GM12875 (cell line): ENCODE data around the gene UBE2D2.

Source experiments
- H3K4me3 ChIP-seq: one replicate; pipeline ENCODE4 v1.5.1; 2011; ENCODE audit warnings: low read depth, low read length, control low read depth
- CTCF ChIP-seq: IDR thresholded peaks from 2 replicates; pipeline ENCODE4 v1.5.1; 2011; ENCODE audit warnings: low read depth, mild to moderate bottlenecking, control low read depth, inconsistent platforms, low read length, moderate library complexity, borderline replicate concordance; ENCODE audit not compliant: insufficient read depth

The UBE2D2 gene

DNA sequence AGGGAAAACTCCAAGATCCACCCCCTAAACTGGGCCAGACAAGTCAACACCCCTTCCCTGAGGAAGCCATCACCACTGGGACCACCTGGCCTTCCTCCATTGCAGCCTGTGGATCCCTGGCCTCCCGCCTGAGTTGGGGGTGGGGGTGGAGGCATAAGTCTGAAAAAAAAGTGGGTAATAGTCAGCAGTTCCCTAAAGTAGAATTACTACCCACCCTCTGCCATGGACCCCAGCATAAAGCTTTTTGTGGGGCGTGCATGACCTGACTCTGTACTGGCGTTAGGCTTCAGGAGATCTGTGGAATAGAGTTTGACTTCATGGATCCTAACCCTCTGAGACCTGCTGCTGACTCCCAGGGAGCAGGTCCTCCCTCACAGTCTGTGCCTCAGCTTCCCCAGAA, 85.0 kb downstream of the UBE2D2 start:
- no peak overlapping the region for H3K4me3 ChIP-seq
- TF ChIP-seq CTCF: no peak

DNA sequence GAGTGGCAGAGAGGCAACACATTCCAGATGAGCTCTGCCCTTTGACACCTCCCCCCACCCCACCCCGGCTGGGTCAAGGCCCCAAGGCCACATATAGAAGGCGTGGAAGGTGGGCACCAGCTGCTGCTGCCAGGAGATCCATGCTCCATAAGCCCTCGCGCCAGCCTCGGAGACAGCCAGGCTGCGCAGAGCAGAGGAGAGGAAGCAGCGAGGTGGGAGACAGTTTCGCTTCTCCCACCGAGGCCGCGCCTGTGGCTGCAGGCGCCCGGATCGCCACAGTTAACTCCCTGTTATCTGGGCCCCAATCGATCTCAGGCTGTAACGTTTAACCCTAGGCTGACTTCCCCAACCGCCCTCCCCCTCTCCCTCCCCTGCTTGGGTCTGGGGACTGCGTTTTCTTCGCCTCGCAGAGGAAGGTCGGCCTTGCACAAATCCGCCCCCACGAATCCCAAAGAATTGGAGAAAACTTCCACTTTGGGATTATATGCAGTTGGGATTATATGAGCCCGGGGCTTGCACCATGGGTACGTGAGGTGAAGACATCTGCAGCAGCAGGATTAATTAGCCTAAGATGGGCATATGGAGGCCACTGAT, 85.9 kb downstream of the UBE2D2 start:
- TF ChIP-seq CTCF: no peak
- no peak overlapping the region for H3K4me3 ChIP-seq

GRCh38 chr5:139647506-139648204, 86.5 kb downstream of the UBE2D2 start:
- peak overlapping the region; percentile 92 for H3K4me3 ChIP-seq
- TF ChIP-seq CTCF: no peak

- peak within 1 kb of the TSS; percentile 92 for H3K4me3 ChIP-seq
- TF ChIP-seq CTCF: no peak
Observed at GRCh38 chr5:139648205-139649081, 87.3 kb downstream of the UBE2D2 start, which contains the start of gene CXXC5. CXXC5 (plus strand) TSS chr5:139648349; CDS start chr5:139680524, 32,175 bp downstream.

- H3K4me3 ChIP-seq: peak overlapping the region; percentile 92
- TF ChIP-seq CTCF: peak; percentile 15; the same call in 1 of the 2 replicates
Observed at GRCh38 chr5:139649082-139649991, 88.2 kb downstream of the UBE2D2 start.

- H3K4me3 ChIP-seq: peak overlapping the region; percentile 92
- TF ChIP-seq CTCF: peak; percentile 50
Observed at GRCh38 chr5:139650031-139650688, 89.0 kb downstream of the UBE2D2 start.
